ENCODE measurements around the gene LAMA2. TPM values are rescaled to one million over a fixed set of nuclear protein-coding genes. Genes with fewer than 3 reads are reported as not detected.

Gene LAMA2
- total and polyA plus RNA-seq, 2 of the 8 experiments (the other 6 are each of a cell fraction or from before 2014, with no cell fraction given): 1.3 to 3.8 TPM

GRCh38 chr6:129426343-129426742 lies 543.4 kb downstream of the LAMA2 start:
- ChIA-PET POLR2A (ENCODE audit: partially characterized antibody) (no interaction called here), CTCF (ENCODE audit: partially characterized antibody) (no interaction called here)
- Histone ChIP-seq H3K79me1 (ENCODE audit: low read depth, low read length) (no peaks in the 10 kb centered on the region), H3K9ac (replicated peaks in 1 of 4; ENCODE audit: extremely low read depth in 1 of 4, low read depth in 3 of 4, low read length in 3 of 4) (no peak overlapping the region), H2BK5ac (ENCODE audit: low read depth, low read length) (no peak overlapping the region), H2AFZ (ENCODE audit: low read length) (no peak overlapping the region), H3K36me3 (ENCODE audit: control insufficient read depth in 2 of 4, insufficient read depth in 4 of 4, low read length in 3 of 4) (no peaks in the 10 kb centered on the region), H3K4ac (replicated peaks; ENCODE audit: insufficient read length, low read depth, low read length) (no peak overlapping the region), H3K4me3 (ENCODE audit: extremely low read depth in 1 of 4, insufficient read depth in 2 of 4, low read depth in 3 of 4, low read length in 4 of 4) (no peak overlapping the region), H3K14ac (ENCODE audit: insufficient read length) (no peak overlapping the region), H3K4me1 (replicated peaks in 1 of 4; ENCODE audit: control insufficient read depth in 3 of 4, insufficient read depth in 4 of 4, low read length in 3 of 4) (no peaks in the 10 kb centered on the region), H3K23me2 (ENCODE audit: low read depth, low read length) (no peaks in the 10 kb centered on the region), H2AK5ac (ENCODE audit: low read depth, low read length) (no peak overlapping the region), H2BK20ac (ENCODE audit: low read length) (no peak overlapping the region), H2BK120ac (replicated peaks; ENCODE audit: low read depth, low read length) (no peak overlapping the region), H3K9me3 (ENCODE audit: insufficient read depth in 2 of 2, low read depth in 1 of 2, low read length in 1 of 2) (no peaks in the 10 kb centered on the region), H3K18ac (ENCODE audit: extremely low read depth, low read length) (no peak overlapping the region), H4K91ac (replicated peaks; ENCODE audit: insufficient read length, low read length) (no peak overlapping the region), H3K23ac (ENCODE audit: insufficient read length) (no peak overlapping the region), H4K5ac (ENCODE audit: insufficient read length, low read depth, low read length) (no peak overlapping the region), H4K20me1 (replicated peaks in 1 of 2; ENCODE audit: control insufficient read depth in 1 of 2, insufficient read depth in 2 of 2, low read length in 2 of 2) (no peaks in the 10 kb centered on the region), H3K27ac (ENCODE audit: low read depth, low read length) (no peak overlapping the region), H4K8ac (ENCODE audit: extremely low read depth, insufficient read depth, low read length) (no peak overlapping the region), H2BK15ac (ENCODE audit: low read length) (no peak overlapping the region), H3K56ac (replicated peaks; ENCODE audit: insufficient read length, low read depth, low read length) (no peak overlapping the region), H3K27me3 (replicated peaks in 1 of 4; ENCODE audit: control insufficient read depth in 3 of 4, extremely low read depth in 1 of 4, insufficient read depth in 3 of 4, low read length in 3 of 4) (no peaks in the 10 kb centered on the region; a peak in 1 of 7 replicates), H3K79me2 (ENCODE audit: control insufficient read depth in 1 of 2, insufficient read depth in 2 of 2, low read length in 2 of 2) (no peaks in the 10 kb centered on the region), H3K4me2 (ENCODE audit: insufficient read depth in 1 of 2, low read depth in 2 of 2, low read length in 2 of 2) (no peak overlapping the region), H2BK12ac (ENCODE audit: low read depth, low read length) (no peak overlapping the region)
- FAIRE-seq: no peak
- WGBS, 2 experiments (ENCODE audit: extremely low coverage in 1 of 2, insufficient coverage in 1 of 2, insufficient read length in 1 of 2, insufficient replicate concordance in 2 of 2, low coverage in 1 of 2, low lambda C conversion rate in 2 of 2, missing lambda C conversion rate in 1 of 2): 90% methylated on average over 2 of the region's 2 CpGs; no CpG with 5 or more reads in 1 of the 2 experiments
- DNase-seq (ENCODE audit: low read depth in 1 of 2, low spot score in 2 of 2): no peak
- TF ChIP-seq SP1 (IDR thresholded peaks at IDR 0.05; ENCODE audit: low read depth, low read length) (no peak), JUND (IDR thresholded peaks at IDR 0.05; ENCODE audit: low read length) (no peak), ASH2L (IDR thresholded peaks at IDR 0.05; ENCODE audit: low read length) (no peak), FOSL1 (IDR thresholded peaks at IDR 0.05; ENCODE audit: insufficient read depth, low read depth, low read length) (no peak), TBP (IDR thresholded peaks at IDR 0.05; ENCODE audit: low read depth, low read length) (no peak), RAD21 (IDR thresholded peaks at IDR 0.05 in 1 of 2, conservative IDR thresholded peaks at IDR 0.05 in 1 of 2; ENCODE audit: low read depth in 2 of 2, low read length in 2 of 2) (no peak), E2F6 (IDR thresholded peaks at IDR 0.05) (no peak), YY1 (IDR thresholded peaks at IDR 0.05; ENCODE audit: low read depth, low read length) (no peak), KDM5A (IDR thresholded peaks at IDR 0.05; ENCODE audit: low read length) (no peak)
